Left lobe of liver (tissue), 2 donors: ENCODE measurements around the gene PTPRT. TPM values are rescaled to one million over a fixed set of nuclear protein-coding genes. Genes with fewer than 3 reads are reported as not detected.
A peak's percentile ranks its signal among the peaks of the same experiment; 100 is the strongest.

Source experiments
- ATAC-seq: fragments of 200-7000 bp; cut with Tn5 transposase; one replicate; pipeline ENCODE4 v1.9.1; 2020; ENCODE audit warnings: mild to moderate bottlenecking, moderate library complexity
- DNase-seq: peaks from one replicate; pipeline ENCODE4 v3.0.0-alpha.2; 2020; ENCODE audit warnings: low spot score
- total RNA-seq: library from RNA; stranded (reverse); gene quantifications from one replicate; pipeline ENCODE4 v1.2.1, GENCODE V29; 2021
- donor health status: DM: no; HTN: no; CAD: no; lungs with moderate emphysema.
- donor health status: DM: no; HTN: yes; CAD: no.

The PTPRT gene
- total RNA-seq, result 0.88 TPM

- DNase-seq (no peak), ATAC-seq (no peak)
Measured at GRCh38 chr20:43189554-43190331, at the start of gene PTPRT. Gene PTPRT (minus strand): TSS chr20:43189906. CDS start chr20:43189733, 173 bp downstream.

DNA sequence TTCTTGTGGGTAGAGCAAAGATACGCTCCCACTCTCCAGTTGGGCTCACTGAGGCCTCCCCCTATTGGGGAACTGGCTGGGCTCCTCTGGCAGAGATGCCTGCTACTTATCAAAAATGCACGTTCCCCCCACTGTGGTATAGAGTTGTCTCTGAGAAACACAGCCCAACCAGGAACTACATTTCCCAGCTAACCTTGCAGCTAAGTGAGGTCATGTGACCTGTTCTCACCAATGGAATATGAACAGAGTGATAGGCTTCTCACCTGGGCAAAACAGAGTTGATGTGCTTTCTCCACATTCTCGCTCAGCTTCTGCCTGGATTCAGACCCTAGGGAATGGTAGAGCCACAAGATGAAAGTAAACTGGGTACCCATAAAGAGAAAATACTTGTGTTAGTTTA is 49.1 kb upstream of the PTPRT start:
- ATAC-seq (no peak), DNase-seq (no peak)

DNA sequence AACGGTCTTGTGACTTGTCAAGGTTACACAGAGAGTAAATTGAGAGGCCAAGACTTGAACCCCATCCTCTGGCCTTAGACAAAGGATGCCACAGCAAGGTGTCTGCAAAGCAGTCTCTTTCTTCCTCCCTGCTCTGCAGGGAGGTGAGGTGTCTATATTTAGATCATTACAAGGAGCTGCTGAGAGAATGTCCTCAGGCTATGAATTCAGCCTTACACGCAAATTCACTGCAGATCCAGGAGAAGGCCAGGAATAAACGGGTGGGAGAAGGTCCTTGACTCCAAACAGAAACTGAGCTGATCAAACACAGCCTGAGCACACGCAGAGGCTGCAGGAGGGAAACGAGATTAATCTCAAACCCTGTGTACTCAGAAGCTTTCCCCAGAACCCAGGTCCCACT is 48.6 kb upstream of the PTPRT start:
- ATAC-seq, result no peak
- no peak for DNase-seq

GRCh38 chr20:43237651-43238168 is 48.0 kb upstream of the PTPRT start:
- ATAC-seq, result no peak

GRCh38 chr20:43235998-43236397 is 46.3 kb upstream of the PTPRT start:
- no peak for DNase-seq
- no peak for ATAC-seq

More at GRCh38 chr20:43237651-43238168, 48.0 kb upstream of the PTPRT start:
- DNase-seq, result no peak

DNA sequence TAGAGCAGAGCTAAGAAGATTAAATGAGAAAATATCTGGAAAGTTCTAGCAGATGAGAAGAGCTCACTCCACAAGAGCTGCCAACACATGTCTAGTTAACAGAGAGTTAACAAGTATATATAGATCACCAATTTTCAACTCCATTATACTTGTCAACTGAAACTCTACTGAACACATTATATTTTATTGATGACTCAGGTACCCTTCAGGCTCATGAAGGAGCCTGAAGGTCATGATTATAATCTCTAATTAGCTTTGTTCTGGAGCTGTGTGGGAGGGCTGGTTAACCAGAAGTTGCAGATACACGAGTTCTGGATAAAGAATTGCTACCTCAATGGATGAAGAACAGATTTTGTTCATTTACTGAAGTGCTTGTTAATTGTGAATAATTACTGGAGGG is 42.1 kb upstream of the PTPRT start:
- ATAC-seq (no peak), DNase-seq (no peak)

DNA sequence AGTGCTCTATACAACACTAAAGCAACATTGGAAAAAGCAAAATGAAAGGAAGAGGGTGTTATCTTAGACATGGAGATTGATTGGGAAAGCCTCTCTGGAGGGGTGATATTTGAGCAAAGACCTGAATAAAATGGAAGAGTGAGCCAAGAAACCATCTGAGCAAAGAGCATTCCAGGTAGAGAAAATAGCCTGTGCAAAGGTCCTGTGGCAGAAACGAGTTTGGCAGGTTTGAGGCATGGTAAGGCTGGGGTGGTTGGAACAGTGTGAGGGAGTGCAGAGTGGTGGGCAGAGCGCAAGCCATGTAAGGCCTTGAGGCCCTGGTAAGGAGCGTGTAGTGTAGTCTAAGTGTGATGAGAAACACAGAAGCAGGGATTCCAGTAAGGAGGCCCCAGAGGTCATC is 40.0 kb upstream of the PTPRT start:
- ATAC-seq, result no peak
- no peak for DNase-seq

DNA sequence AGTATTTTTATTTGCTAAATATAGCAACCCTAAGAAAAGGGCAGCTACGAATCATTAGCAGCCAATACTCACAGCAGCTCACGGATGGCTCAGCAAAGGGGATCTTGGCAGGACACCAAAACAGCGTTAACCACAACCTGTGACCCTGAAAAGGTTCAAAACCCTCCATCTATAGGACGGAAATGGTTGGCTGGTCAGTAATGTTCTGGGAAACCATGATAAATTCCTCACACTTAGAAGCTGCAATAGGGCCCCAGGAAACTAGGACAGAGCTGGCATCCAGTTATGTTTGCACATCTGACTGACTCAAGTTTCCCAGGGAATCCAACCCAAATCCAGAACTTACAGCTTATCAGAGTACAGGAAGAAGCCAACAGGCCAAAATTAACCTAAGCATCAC is 30.9 kb upstream of the PTPRT start:
- DNase-seq, result no peak
- ATAC-seq, result no peak

DNA sequence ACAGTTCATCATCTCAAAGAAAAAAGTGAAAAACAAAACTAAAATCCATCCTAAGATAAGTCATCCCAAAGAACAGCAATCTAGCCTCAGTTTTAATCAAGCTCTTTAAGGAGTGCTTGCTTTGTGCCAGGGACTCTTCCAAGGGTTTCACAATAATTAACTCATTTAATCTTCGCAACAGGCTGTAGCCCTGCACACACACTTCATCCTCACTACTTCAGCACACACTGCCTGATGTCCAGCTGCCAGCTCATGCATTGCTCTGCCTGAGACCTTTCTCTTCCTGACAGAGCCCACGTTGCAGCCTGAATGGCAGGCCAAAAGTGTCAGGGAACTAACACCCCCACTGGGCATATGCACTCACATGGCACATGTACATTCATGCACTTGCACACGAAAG is 21.2 kb upstream of the PTPRT start:
- DNase-seq, result no peak
- ATAC-seq, result no peak

DNA sequence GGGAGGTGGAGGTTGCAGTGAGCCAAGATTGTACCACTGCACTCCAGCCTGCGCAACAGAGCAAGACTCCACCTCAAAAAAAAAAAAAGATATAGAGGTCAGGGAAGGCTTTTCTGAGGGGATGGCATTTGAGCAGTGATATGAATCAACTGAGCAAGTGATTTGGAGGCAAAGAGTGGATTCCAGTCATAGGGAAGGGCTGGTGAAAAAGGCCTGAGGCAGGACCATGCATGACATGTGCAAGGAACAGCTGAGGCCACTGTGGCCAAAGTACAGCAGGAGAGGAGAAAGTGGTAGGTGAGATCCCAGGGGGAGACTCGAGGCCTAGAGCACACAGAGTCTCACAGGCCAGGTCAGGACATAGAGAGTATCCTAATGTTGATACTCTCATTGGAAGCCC is 20.1 kb upstream of the PTPRT start:
- ATAC-seq (no peak), DNase-seq (no peak)

DNA sequence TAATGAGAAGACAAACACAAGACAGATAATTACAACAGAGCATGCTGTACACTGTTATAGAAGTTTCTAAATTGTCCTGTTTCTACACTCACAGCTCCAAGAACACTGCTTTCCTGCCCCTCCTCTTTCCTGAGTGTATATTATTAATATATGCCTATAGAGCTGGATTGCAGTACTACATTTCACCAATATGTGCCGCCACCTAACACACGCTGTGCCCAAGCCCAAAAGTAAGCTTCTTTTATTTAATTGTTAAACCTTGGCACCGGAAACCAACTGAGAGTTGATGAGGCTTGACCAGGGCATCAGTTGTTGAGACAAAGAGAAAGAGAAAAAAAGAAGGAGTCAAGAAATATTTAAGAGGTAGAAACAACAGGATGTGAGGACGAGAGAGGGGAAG is 16.0 kb upstream of the PTPRT start:
- no peak for DNase-seq
- no peak for ATAC-seq

- DNase-seq, result no peak
- no peak for ATAC-seq
Measured at GRCh38 chr20:43202100-43202499, 12.4 kb upstream of the PTPRT start.

DNA sequence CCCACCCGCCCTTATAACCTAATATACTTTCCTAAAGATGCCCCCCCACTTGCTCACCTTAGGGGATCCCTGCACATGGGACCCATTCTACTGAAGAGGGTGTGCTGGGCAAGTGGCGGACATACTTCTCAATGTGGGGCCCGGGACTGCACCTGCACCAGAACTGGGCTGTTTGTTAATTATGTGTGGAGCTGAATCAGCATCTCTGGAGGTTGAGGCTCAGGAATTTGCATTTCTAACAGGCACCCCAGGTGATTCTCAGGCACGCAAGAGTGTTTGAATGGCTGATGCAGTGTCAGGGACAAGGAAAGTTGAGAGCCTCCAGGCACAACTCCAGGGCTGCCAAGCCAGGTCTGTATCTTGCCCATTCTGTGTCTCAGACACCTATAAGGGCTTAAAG is 8.9 kb upstream of the PTPRT start:
- ATAC-seq (no peak), DNase-seq (no peak)

- no peak for DNase-seq
- no peak for ATAC-seq
Measured at GRCh38 chr20:43196243-43196642, 6.5 kb upstream of the PTPRT start.

- no peak for ATAC-seq
- no peak for DNase-seq
Measured at GRCh38 chr20:43194137-43194536, 4.4 kb upstream of the PTPRT start.

DNA sequence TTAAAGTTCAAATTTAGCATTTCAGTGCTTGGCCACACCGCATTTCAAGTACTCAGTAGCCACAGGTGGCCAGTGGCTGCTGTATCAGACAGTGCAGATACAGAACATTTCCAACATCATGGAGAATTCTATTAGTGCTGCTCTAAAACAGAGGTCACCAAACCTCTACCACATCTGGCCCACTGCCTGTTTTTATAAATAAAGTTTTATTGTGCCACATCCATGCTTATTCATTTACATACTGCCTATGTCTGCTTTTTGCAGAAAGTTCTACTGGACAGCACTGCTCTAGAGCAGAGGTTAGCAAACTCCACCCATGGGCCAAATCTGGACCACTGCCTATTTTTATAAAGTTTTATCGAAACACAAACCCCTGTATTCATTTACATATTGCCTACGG is 3.7 kb upstream of the PTPRT start:
- ATAC-seq (no peak), DNase-seq (no peak)

GRCh38 chr20:43191946-43192863 is 2.5 kb upstream of the PTPRT start:
- ATAC-seq (peak; percentile 78), DNase-seq (no peak)

DNA sequence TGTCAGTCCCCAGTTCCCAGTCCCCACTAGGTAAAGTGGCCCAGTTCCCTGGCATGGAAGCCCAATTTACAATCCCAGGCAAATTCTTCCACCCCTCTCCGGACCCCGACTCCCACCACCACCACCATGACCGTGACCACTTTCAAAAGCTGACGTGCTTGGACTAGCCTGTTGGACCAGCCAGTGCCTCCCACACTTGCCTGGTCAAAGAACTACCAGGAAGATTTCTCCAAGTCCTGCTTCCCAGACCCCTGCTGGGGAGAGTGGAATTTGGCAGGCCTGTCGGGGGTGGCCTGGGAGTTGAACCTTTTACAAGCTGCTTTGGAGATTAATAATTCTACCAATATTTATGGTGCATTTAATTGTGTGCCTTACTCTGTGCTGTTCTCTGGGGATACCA is 1.4 kb upstream of the PTPRT start:
- ATAC-seq, result no peak
- no peak for DNase-seq

DNA sequence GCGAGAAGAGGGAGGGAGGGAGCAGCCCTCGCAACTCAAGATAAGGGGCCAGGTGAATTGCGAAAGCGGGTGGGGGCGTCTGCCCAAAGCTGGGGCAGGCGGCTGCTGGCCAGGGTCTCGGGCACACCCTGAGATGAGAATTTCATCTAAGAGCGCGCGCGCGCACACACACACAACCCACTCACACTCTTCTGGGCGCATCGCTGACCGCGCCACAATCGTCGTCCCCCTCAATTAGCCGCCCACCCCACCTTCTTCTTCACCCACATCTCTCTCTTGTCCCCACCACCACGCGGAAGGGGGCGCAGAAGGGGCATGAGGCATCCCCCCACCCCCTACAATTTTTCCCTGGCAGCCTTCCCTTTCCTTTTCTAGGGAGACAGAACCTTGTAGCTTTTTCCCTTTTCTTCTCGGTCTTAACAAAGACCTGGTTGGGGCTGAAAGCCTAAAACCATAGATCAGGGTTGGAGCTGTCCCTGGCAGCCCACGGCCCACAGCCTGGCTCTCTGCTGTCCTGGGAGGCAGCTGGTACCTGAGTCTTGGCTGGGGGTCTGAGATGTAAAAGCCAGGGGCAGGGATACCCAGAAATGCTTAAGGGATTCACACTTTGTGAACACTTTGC is 737 bp upstream of the PTPRT start:
- DNase-seq, result no peak
- no peak for ATAC-seq

DNA sequence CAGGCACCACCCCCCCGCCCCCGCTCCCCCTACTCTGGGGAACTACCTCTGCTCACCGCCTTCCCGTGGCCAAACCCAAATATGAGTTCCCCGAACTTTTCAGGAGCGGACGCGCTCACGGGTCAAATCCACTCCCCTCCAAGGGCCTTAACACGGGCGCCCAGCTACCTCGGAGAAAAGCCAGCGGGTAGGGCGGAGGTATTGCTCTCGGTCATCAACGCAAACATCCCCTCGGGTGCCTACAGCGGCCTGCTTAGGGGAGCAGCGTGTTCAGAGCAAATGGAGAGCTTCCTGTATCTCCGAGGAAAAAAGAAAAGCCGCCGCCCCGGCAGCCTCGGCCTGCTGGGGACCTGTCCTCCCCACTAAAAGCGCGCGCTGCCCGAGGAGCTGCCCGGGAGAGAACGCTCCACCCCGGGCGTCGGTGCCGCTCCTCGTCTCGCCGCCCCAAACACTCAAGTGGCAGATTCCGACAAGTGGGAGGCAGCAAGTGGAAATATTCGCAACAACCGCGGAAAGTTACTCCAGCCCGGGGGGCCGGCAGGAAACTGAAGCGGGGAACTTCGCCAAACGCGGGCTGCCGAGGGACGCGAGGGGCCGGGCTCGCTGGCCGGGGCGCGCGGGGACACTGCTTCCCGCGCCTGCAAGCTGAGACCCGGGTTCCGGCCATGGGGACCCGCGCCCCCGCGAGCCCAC is 699 bp downstream of the PTPRT start:
- no peak for ATAC-seq
- DNase-seq, result no peak

- ATAC-seq, result no peak
- no peak for DNase-seq
Measured at GRCh38 chr20:43188234-43188653, 1.5 kb downstream of the PTPRT start.
